GM15510 (cell line): Measurements from ENCODE around the gene AGPAT4.

Experiments
- POLR2A ChIP-seq: IDR thresholded peaks from 3 replicates; pipeline ENCODE4 v1.6.1; 2011; ENCODE audit warnings: borderline replicate concordance; ENCODE audit not compliant: insufficient read length; ENCODE audit errors: extremely low read depth

AGPAT4 gene

GRCh38 chr6:161227004-161227960 lies 46.6 kb downstream of the AGPAT4 start:
- no peak for TF ChIP-seq POLR2A

GRCh38 chr6:161226009-161226964 lies 47.6 kb downstream of the AGPAT4 start:
- TF ChIP-seq POLR2A, result no peak

- TF ChIP-seq POLR2A, result no peak
Observed at GRCh38 chr6:161225681-161226008, 48.2 kb downstream of the AGPAT4 start.

- TF ChIP-seq POLR2A, result no peak
Observed at GRCh38 chr6:161223646-161224045, 50.2 kb downstream of the AGPAT4 start.

GRCh38 chr6:161222706-161223234 lies 51.1 kb downstream of the AGPAT4 start:
- no peak for TF ChIP-seq POLR2A

GRCh38 chr6:161220346-161220745 lies 53.5 kb downstream of the AGPAT4 start:
- TF ChIP-seq POLR2A, result no peak

- no peak for TF ChIP-seq POLR2A
Observed at GRCh38 chr6:161219680-161220079, 54.2 kb downstream of the AGPAT4 start.

GRCh38 chr6:161218222-161218621 lies 55.6 kb downstream of the AGPAT4 start:
- no peak for TF ChIP-seq POLR2A

- TF ChIP-seq POLR2A, result no peak
Observed at GRCh38 chr6:161217628-161218027, 56.2 kb downstream of the AGPAT4 start.

- no peak for TF ChIP-seq POLR2A
Observed at GRCh38 chr6:161216616-161217205, 57.1 kb downstream of the AGPAT4 start.

GRCh38 chr6:161215876-161216615 lies 57.8 kb downstream of the AGPAT4 start:
- TF ChIP-seq POLR2A, result no peak

- no peak for TF ChIP-seq POLR2A
Observed at GRCh38 chr6:161215193-161215592, 58.7 kb downstream of the AGPAT4 start.

GRCh38 chr6:161214722-161215121 lies 59.1 kb downstream of the AGPAT4 start:
- TF ChIP-seq POLR2A, result no peak

- TF ChIP-seq POLR2A, result no peak
Observed at GRCh38 chr6:161212902-161213301, 61.0 kb downstream of the AGPAT4 start.
